Measurements from ENCODE around the gene CEP68. TPM values are rescaled to one million over a fixed set of nuclear protein-coding genes. Genes with fewer than 3 reads are reported as not detected.

The CEP68 gene
- total RNA-seq, 1 experiment from 2014 or later, result 14.0 TPM

- H3K27me3 ChIP-seq (replicated peaks; ENCODE audit: control insufficient read depth, insufficient read depth, low read length), result no peaks in the 10 kb centered on the region
- no peaks in the 10 kb centered on the region for H3K9me3 ChIP-seq
- no peak overlapping the region for H3K4me3 ChIP-seq (ENCODE audit: low read depth, low read length)
- peaks cover 5% of the 10 kb centered on the region for H3K36me3 ChIP-seq (ENCODE audit: control insufficient read depth, insufficient read depth, low read length)
- intact Hi-C loops (cut with micrococcal nuclease; ENCODE audit: unreplicated experiment), result no loop called here
- no peak for TF ChIP-seq CTCF (IDR thresholded peaks at IDR 0.05; ENCODE audit: insufficient read depth in 1 of 2, low read depth in 1 of 2, low read length in 1 of 2, severe bottlenecking in 1 of 2, unreplicated experiment in 1 of 2)
- POLR2A ChIA-PET, result interaction anchor here (0.6 to 1.1 kb wide), 4 partner anchors 20 to 151 kb away, joined by 3 to 8 read pairs (median 4); partner anchors contain the start of genes ACTR2 and CEP68
- Mint-ChIP-seq H3K4me3 (ENCODE audit: unreplicated experiment) (no peak overlapping the region), H3K27ac (ENCODE audit: unreplicated experiment) (no peak overlapping the region), H3K4me1 (ENCODE audit: low read depth, unreplicated experiment) (peaks cover 9% of the 10 kb centered on the region), H3K27me3 (ENCODE audit: insufficient read depth, unreplicated experiment) (no peaks in the 10 kb centered on the region), H3K36me3 (ENCODE audit: insufficient read depth, unreplicated experiment) (peaks cover 83% of the 10 kb centered on the region), H3K9me3 (ENCODE audit: unreplicated experiment) (no peaks in the 10 kb centered on the region)
- H3K4me1 ChIP-seq, result peaks cover 8% of the 10 kb centered on the region
- BruUV-seq (replicated peaks), result no TSS peak
- CTCF ChIA-PET, result interaction anchor here (1.0 to 1.5 kb wide), 2 partner anchors 111 to 159 kb away, joined by 4 to 7 read pairs; no protein-coding TSS in a partner anchor
- no peak for DNase-seq
Observed at GRCh38 chr2:65076345-65076710, 20.1 kb downstream of the CEP68 start.

GRCh38 chr2:65077898-65078297, 21.7 kb downstream of the CEP68 start:
- no peak overlapping the region for H3K4me3 Mint-ChIP-seq (ENCODE audit: unreplicated experiment)
- H3K9me3 ChIP-seq, result no peaks in the 10 kb centered on the region
- no peak for DNase-seq
- peak overlapping the region; percentile 13 for H3K27ac Mint-ChIP-seq (ENCODE audit: unreplicated experiment)
- no peak for TF ChIP-seq CTCF (IDR thresholded peaks at IDR 0.05; ENCODE audit: insufficient read depth in 1 of 2, low read depth in 1 of 2, low read length in 1 of 2, severe bottlenecking in 1 of 2, unreplicated experiment in 1 of 2)
- H3K27me3 ChIP-seq (replicated peaks; ENCODE audit: control insufficient read depth, insufficient read depth, low read length), result no peaks in the 10 kb centered on the region
- peaks cover 3% of the 10 kb centered on the region for H3K36me3 ChIP-seq (ENCODE audit: control insufficient read depth, insufficient read depth, low read length)
- ChIA-PET POLR2A (interaction anchor here (0.6 kb wide), 1 partner anchor 93 kb away, joined by 3 read pairs; no protein-coding TSS in a partner anchor), CTCF (no interaction called here)
- no peaks in the 10 kb centered on the region for H3K27me3 Mint-ChIP-seq (ENCODE audit: insufficient read depth, unreplicated experiment)
- peaks cover 9% of the 10 kb centered on the region for H3K4me1 Mint-ChIP-seq (ENCODE audit: low read depth, unreplicated experiment)
- BruUV-seq (replicated peaks), result no TSS peak
- peaks cover 83% of the 10 kb centered on the region for H3K36me3 Mint-ChIP-seq (ENCODE audit: insufficient read depth, unreplicated experiment)
- H3K4me1 ChIP-seq, result peaks cover 8% of the 10 kb centered on the region
- intact Hi-C loops (cut with micrococcal nuclease; ENCODE audit: unreplicated experiment), result no loop called here
- H3K4me3 ChIP-seq (ENCODE audit: low read depth, low read length), result no peak overlapping the region
- no peaks in the 10 kb centered on the region for H3K9me3 Mint-ChIP-seq (ENCODE audit: unreplicated experiment)

- no peak overlapping the region for H3K4me3 ChIP-seq (ENCODE audit: low read depth, low read length)
- H3K4me1 Mint-ChIP-seq (ENCODE audit: low read depth, unreplicated experiment), result peaks cover 9% of the 10 kb centered on the region
- BruUV-seq (replicated peaks), result no TSS peak
- ChIA-PET POLR2A (interaction anchor here (1.0 kb wide), 1 partner anchor 23 kb away, joined by 3 read pairs; the partner anchor contains the start of gene CEP68), CTCF (interaction anchor here (0.5 kb wide), 1 partner anchor 67 kb away, joined by 7 read pairs; no protein-coding TSS in a partner anchor)
- no peaks in the 10 kb centered on the region for H3K9me3 ChIP-seq
- H3K9me3 Mint-ChIP-seq (ENCODE audit: unreplicated experiment), result no peaks in the 10 kb centered on the region
- H3K27me3 Mint-ChIP-seq (ENCODE audit: insufficient read depth, unreplicated experiment), result no peaks in the 10 kb centered on the region
- DNase-seq, result no peak
- H3K36me3 Mint-ChIP-seq (ENCODE audit: insufficient read depth, unreplicated experiment), result peaks cover 86% of the 10 kb centered on the region
- H3K4me1 ChIP-seq, result peaks cover 8% of the 10 kb centered on the region
- TF ChIP-seq CTCF (IDR thresholded peaks at IDR 0.05; ENCODE audit: insufficient read depth in 1 of 2, low read depth in 1 of 2, low read length in 1 of 2, severe bottlenecking in 1 of 2, unreplicated experiment in 1 of 2), result no peak
- H3K4me3 Mint-ChIP-seq (ENCODE audit: unreplicated experiment), result no peak overlapping the region
- peak overlapping the region; percentile 13 for H3K27ac Mint-ChIP-seq (ENCODE audit: unreplicated experiment)
- intact Hi-C loops (cut with micrococcal nuclease; ENCODE audit: unreplicated experiment), result no loop called here
- H3K27me3 ChIP-seq (replicated peaks; ENCODE audit: control insufficient read depth, insufficient read depth, low read length), result no peaks in the 10 kb centered on the region
- H3K36me3 ChIP-seq (ENCODE audit: control insufficient read depth, insufficient read depth, low read length), result peaks cover 3% of the 10 kb centered on the region
Observed at GRCh38 chr2:65079017-65079416, 22.8 kb downstream of the CEP68 start.

All from Caco-2 (cell line).